ENCODE measurements around the gene FRMPD4.

FRMPD4 gene

DNA sequence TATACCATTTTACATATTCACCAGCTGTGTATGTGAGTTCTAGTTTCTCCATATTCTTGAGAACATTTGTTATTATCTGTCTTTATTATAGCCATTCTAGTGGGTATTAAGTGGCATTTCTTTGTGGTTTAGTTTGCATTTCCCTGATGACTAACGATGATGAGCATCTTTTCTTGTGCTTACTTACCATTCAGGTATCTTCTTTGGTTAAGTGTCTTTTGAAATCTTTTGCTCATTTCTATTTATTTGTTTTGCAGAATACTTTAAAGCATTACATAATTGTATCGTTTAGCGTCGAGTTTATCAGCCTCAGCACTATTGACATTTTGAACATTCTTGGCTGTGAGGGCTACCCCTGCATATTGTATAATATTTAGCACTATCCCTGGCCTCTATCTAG, 85.4 kb downstream of the FRMPD4 start:
- no peak for DNase-seq

DNA sequence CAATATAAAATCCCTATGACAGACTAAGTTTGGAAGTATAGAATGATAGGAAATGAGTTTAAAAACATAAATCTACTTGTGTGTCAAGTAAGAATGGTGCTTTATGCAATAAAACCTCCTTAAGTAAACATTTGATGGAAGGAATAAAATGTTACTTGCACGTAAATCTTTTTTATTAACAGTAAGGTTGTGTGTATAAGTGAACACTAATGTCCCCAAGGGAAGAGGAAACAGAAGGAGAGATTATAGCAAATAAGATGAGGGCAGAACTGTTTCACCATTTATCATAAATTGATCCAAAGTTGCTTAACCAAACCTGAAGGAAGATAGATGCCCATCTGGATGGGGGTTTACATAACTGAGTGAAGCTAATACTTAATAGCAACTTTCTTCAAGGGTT, 86.8 kb downstream of the FRMPD4 start:
- DNase-seq = no peak

DNA sequence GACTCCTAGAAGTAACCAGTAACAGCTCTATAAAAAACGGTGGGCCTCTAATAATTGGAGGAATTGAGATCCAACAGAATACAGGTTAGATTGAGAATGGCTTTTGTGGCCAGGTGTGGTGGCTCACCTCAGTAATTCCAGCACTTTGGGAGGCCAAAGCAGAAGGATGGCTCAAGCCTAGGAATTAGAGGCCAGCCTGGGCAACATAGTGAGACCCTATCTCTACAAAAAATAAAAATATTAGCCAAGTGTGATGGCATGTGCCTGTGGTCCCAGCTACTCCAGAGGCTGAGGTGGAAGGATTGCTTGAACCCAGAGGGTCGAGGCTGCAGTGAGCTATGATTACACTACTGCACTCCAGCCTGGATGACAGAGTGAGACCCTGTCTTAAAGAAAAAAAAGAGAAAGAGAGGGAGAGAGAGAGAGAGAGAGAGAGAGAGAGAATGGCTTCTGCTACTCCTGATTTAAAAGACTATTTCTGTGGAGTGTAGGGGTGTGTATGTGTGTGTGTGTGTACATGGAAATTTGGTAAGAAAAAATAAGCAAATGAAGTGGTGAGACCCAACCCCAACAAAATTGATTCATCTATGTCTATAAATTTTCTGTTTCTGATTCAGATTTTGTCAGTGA, 89.3 kb downstream of the FRMPD4 start:
- DNase-seq = no peak

- no peak for DNase-seq
These were observed 90.6 kb downstream of the FRMPD4 start for GRCh38 chrX:12228862-12229261.

DNA sequence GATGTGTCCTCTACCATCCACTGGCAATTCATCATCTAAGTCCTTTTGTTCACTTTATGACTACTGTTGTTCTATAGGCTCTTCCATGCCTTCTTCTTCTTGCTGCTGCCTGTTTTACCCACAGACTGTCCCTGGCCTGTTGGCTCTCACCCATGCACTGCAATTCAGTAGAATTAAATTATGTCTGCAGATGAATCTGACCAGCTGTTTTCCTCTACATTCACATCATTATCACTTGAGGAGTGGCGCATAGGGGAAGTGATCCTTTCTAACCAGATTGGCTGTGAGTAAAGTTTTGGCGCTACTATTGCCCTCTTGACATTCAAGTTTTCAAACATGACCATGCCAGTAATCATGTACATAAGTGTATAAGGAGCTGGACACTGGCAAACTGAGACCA, 91.7 kb downstream of the FRMPD4 start:
- no peak for DNase-seq

DNA sequence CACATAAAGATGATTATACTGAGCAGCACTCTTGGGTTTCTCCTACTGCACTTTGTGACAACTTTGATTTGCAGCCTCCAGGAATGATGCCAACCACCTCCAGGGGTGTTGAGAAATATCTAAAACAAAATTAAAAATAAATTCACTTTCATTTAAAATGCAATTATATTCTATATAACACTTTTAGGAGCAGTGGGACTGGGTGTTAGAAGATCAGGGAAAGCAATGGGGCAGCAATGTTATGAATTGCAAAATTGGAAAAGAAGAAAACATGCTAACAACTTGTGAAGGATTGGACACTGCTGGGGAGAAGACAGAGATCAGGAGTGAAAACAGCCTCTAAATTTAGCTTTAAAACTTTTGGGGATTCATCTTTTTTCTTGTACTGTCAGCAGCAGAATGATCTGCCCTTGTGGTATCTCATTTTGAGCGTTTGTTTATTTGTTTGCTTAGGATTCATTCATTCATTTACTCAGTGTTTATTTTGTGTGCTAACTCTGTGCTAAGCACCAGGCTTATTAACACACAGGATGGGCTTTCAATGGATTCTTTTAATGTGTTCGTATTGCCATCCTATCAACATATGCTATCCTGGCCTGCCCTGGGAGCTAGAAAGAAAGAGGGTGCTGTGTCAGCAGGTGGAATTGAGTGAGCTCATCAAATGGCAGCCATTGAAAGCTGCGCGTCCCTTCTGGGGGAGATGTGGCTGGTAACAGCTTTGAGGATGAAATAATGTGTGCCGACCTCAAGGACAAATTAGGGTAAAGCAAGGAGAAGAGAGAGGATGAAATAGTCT, 96.5 kb downstream of the FRMPD4 start:
- no peak for DNase-seq

DNA sequence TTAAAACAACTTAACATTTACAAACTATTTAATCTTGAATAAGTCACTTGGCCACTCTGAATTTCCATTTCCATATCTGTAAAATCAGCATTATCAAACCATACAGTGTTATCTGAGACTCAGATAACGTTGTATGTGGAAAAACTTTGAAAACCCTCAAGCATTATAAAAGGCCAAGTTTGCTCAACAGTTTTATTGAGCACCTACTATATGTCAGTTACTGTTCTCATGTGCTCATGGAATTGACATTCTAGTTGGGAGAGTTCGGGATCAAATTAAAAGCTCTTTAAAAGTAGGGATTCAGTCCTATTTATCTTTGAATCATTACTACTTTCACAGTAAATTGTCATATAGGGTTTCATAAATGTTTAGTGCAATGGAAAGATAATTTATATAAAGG, 97.9 kb downstream of the FRMPD4 start:
- no peak for DNase-seq

- DNase-seq = no peak
These were observed 98.9 kb downstream of the FRMPD4 start for GRCh38 chrX:12237131-12237530.

DNA sequence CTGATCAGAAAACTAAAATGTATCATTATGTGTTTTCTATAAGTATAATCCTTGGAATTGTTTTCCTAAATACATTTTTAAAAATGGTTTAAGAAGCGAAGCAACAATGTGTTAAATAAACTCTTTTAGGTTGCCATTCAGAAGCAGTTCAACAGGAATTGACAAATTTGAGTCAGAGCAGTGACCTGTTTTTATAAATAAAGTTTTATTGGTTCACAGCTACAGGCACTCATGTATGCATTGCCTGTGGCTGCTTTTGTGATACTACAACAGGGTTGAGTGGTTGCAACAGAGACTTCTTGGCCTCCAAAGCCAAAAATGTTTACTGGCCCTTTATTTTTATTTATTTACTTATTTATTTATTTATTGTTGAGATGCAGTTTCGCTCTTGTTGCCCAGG, 99.5 kb downstream of the FRMPD4 start:
- DNase-seq = no peak

DNA sequence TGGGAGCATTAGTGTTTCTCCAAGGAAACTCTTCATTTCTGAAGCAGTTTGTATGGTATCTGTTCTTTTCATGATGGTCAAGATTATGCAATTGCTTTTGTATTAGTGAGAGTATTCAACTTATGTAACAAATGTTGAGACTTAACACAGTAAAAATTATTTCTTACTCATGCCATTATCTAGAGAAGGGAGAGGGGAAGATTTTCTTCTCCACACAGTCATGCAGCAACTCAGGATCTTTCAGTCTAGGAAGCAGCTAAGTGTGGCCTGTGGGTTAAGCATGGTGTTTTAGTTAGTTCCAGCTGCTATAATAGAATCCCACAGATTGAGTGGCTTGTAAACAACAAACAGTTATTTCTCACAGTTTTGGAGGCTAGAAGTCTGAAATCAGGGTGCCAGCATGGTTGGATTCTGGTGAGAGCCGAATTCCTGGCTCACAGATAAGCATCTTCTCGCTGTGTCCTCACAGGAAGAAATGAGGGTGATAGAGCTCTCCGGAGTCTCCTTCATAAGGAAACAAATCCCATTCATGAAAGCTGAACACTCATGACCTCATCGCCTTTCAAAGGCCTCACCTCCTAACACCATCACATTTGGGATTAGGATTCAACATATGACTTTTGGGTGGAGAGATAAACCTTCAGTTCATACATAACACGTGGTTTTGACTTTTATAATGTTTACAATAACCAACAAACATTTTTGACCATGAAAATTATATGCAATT, 101.2 kb downstream of the FRMPD4 start:
- no peak for DNase-seq

DNA sequence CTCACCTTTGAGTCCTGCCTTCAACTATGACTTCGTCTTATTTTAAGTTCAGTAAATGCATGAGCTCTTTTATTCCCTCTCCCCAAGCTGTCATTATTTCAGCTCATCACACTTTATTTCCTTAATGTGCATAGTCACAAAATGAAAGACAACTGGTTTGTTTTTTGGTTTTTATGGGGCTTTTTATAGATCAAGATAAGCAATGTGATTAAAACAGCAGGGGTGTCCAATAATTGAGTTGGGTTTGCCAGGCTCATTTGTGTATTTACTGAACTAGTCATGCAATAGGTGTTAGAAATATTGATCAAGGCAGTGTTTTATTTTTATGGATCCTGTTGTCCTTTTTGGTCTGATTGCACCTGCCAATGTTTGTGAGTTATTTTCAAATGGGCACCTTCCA, 102.2 kb downstream of the FRMPD4 start:
- DNase-seq = no peak

GRCh38 chrX:12241026-12241425, 102.8 kb downstream of the FRMPD4 start:
- DNase-seq = no peak

DNA sequence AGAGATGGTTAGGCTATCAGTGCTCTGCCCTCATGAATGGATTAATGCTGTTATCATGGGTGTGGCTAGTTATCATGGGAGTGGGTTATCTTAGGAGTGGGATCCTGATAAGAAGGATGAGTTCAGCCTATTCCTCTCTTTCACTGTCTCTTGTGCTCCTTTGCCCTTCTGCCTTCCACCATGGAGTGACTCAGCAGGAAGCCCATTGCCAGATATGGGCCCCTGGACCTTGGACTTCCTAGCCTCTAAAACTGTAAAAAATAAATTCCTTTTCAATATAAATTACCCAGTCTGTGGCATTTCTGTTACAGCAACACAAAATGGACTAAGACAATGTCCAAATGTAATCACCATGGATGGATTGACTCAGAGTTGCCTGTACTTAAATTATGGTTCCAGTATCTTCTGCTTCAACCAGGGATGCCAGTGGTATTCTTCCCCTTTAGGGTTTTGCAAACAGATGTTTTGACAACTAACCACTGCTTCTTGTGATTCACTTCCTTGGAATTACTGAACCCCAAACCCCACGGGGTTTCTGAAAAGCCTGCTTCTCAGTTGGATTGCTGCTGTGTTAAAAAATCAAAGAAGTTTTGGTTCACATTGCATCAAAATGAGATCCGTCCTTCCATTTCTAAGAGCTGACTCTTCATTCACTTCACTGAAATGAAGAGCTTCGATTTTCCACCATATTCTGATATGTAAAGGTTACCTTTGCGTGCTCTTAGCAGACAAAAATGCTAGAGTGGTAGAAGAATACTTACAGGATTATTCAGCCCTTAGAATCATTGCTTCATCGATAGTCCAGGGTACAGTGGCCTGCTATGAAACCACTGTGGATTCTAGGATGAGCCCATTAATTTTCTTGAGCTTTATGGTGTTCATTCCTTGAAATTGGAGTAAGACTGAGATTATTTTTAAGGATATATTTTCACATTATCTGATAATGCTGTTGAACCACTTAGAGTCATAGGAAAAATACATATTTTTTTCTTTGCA, 107.7 kb downstream of the FRMPD4 start:
- DNase-seq = no peak

- no peak for DNase-seq
These were observed 111.7 kb downstream of the FRMPD4 start for GRCh38 chrX:12249997-12250396.

GRCh38 chrX:12263211-12263610, 124.9 kb downstream of the FRMPD4 start:
- no peak for DNase-seq

GRCh38 chrX:12269484-12269883, 131.2 kb downstream of the FRMPD4 start:
- no peak for DNase-seq

GRCh38 chrX:12278151-12278550, 139.9 kb downstream of the FRMPD4 start:
- no peak for DNase-seq

- DNase-seq = no peak
These were observed 144.7 kb downstream of the FRMPD4 start for GRCh38 chrX:12282991-12283390.

DNA sequence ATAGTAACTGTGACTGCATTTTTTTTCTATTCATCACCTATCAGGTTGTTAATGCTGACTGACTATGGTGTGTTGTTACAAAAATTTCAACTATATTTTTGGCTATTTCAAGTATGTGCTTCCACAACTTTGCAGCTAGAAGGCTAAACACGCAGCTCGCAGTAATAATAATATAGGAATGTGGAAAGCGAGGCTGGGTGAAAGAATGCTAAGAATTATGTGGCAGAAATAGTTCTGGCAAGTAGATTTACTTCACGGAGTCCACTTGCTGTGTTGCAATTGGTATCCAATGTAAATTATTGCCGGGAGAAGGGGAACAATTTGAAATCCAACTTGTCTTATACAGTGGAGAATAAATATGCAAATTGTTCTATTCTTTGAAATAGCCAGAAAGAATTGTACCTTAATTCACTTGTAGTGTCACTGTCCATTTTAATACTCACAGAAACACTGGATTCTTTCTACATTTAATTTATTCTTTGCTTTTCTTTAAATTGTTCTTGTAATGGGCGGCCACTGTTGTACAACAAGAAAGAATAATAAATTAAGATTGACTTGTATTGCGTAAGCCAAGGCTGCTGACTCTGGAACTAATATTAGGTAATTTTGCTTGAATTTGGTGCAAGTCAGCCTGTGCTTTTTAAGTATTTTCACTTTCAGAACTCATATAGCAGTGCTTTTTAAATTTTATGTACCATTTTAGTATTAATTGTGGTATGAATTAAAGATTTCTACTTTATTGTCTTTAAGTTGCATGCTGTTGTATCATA, 154.9 kb downstream of the FRMPD4 start:
- DNase-seq = no peak

DNA sequence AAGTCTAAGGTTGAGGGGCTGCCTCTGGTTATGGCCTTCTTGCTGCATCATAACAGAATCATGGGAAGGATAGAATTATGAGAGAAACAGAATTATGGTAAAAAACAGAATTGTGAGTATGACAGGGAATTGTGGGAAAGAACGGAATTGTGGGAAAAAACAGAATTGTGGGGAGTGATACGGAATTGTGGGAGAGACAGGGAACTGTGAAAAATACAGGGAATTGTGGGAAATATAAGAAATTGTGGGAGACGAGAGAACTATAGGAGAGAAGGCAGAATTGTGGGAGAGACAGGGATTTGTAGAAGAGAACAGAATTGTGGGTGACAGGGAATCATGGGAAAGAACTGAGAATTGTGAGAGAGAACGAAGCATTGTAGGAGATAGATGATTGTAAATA, 159.1 kb downstream of the FRMPD4 start:
- DNase-seq = no peak

- no peak for DNase-seq
These were observed 163.0 kb downstream of the FRMPD4 start for GRCh38 chrX:12301288-12301687.

GRCh38 chrX:12304261-12304660, 166.0 kb downstream of the FRMPD4 start:
- DNase-seq = no peak
